Stimulated activated CD4-positive, alpha-beta T cell treated with anti-CD3 and anti-CD28 coated beads, Interleukin-4, amount 100 ng/mL, for 48 hours (primary cell): ENCODE data around the gene ITPRID1.
"Not testable (repeated sequence)": the region's sequence is repeated elsewhere in the genome, so short reads cannot be mapped to it uniquely, and the experiment has no call there.

Experiments used
- DNase-seq, 2 donors: peaks; one replicate each; pipeline ENCODE4 v3.0.0-alpha.2; 2020; ENCODE audit warnings: low read depth in 2 of 2

Gene ITPRID1

GRCh38 chr7:31516680-31517502, 3.0 kb downstream of the ITPRID1 start:
- DNase-seq, result no peak

GRCh38 chr7:31517513-31517912, 3.6 kb downstream of the ITPRID1 start:
- DNase-seq, result no peak

- DNase-seq, result no peak
These were observed 4.9 kb downstream of the ITPRID1 start for GRCh38 chr7:31518766-31519165.

GRCh38 chr7:31521336-31522010, 7.6 kb downstream of the ITPRID1 start:
- DNase-seq, result no peak

- DNase-seq, result no peak
These were observed 13.0 kb downstream of the ITPRID1 start for GRCh38 chr7:31526864-31527263.

GRCh38 chr7:31529103-31529502, 15.2 kb downstream of the ITPRID1 start:
- DNase-seq, result no peak

- DNase-seq, result not testable (repeated sequence)
These were observed 26.8 kb downstream of the ITPRID1 start for GRCh38 chr7:31540651-31541185.

GRCh38 chr7:31545549-31545948, 31.7 kb downstream of the ITPRID1 start:
- DNase-seq, result no peak

GRCh38 chr7:31549611-31550010, 35.7 kb downstream of the ITPRID1 start:
- DNase-seq, result no peak

- DNase-seq, result no peak
These were observed 36.5 kb downstream of the ITPRID1 start for GRCh38 chr7:31550432-31550831.

GRCh38 chr7:31553661-31554081, 39.8 kb downstream of the ITPRID1 start:
- DNase-seq, result no peak

- DNase-seq, result no peak
These were observed 48.1 kb downstream of the ITPRID1 start for GRCh38 chr7:31562002-31562401.

GRCh38 chr7:31563522-31563921, 49.6 kb downstream of the ITPRID1 start:
- no peak for DNase-seq

GRCh38 chr7:31563951-31564350, 50.1 kb downstream of the ITPRID1 start:
- no peak for DNase-seq

GRCh38 chr7:31564661-31565060, 50.8 kb downstream of the ITPRID1 start:
- DNase-seq, result no peak

GRCh38 chr7:31569528-31569927, 55.6 kb downstream of the ITPRID1 start:
- DNase-seq, result no peak

GRCh38 chr7:31583526-31583925, 69.6 kb downstream of the ITPRID1 start:
- no peak for DNase-seq

- DNase-seq, result no peak
These were observed 70.1 kb downstream of the ITPRID1 start for GRCh38 chr7:31583942-31584341.

GRCh38 chr7:31595390-31595789, 81.5 kb downstream of the ITPRID1 start:
- no peak for DNase-seq

- no peak for DNase-seq
These were observed 88.2 kb downstream of the ITPRID1 start for GRCh38 chr7:31602041-31602625.

GRCh38 chr7:31603046-31603445, 89.2 kb downstream of the ITPRID1 start:
- no peak for DNase-seq

GRCh38 chr7:31613604-31614003, 99.7 kb downstream of the ITPRID1 start:
- no peak for DNase-seq

- no peak for DNase-seq
These were observed 119.6 kb downstream of the ITPRID1 start for GRCh38 chr7:31633467-31633866.
